DND-41 (cell line): Measurements from ENCODE around the gene MFGE8.

Experiments
- ATAC-seq: fragments of 200-7000 bp; cut with Tn5 transposase; 3 replicates; pipeline ENCODE4 v1.9.1; 2021; ENCODE audit warnings: low read depth; ENCODE audit not compliant: insufficient read depth
- DNase-seq: peaks from one replicate; pipeline ENCODE4 v3.0.0-alpha.2; 2020
- H2AFZ ChIP-seq: 2 replicates; pipeline ENCODE4 v1.6.0; 2012; ENCODE audit warnings: low read depth, low read length
- H3K27ac ChIP-seq: 2 replicates; pipeline ENCODE4 v1.5.1; 2012; ENCODE audit warnings: low read length, inconsistent platforms
- H3K27me3 ChIP-seq: fragments of 200-600 bp; sonication (generic); 2 replicates; pipeline ENCODE4 v1.6.0; 2012; ENCODE audit warnings: low read length, mild to moderate bottlenecking, inconsistent platforms; ENCODE audit not compliant: insufficient read depth, poor library complexity
- H3K36me3 ChIP-seq: 2 replicates; pipeline ENCODE4 v1.5.1; 2012; ENCODE audit warnings: low read length, inconsistent platforms; ENCODE audit not compliant: insufficient read depth
- H3K4me1 ChIP-seq: 2 replicates; pipeline ENCODE4 v1.5.1; 2012; ENCODE audit warnings: mild to moderate bottlenecking, low read length; ENCODE audit not compliant: insufficient read depth
- H3K4me2 ChIP-seq: 2 replicates; pipeline ENCODE4 v1.6.0; 2012; ENCODE audit warnings: mild to moderate bottlenecking, moderate library complexity, low read length, inconsistent platforms; ENCODE audit not compliant: insufficient read depth
- H3K4me3 ChIP-seq, 2 experiments: fragments of 200-600 bp in 1 of 2; shearing (Covaris generic) in 1 of 2; 2 replicates each; pipeline ENCODE4 v1.5.1; 2012 to 2016; ENCODE audit warnings: inconsistent platforms in 2 of 2, low read length in 2 of 2, mild to moderate bottlenecking in 2 of 2, low read depth in 1 of 2, moderate library complexity in 1 of 2
- H3K79me2 ChIP-seq: 2 replicates; pipeline ENCODE4 v1.6.0; 2012; ENCODE audit warnings: low read length, inconsistent platforms; ENCODE audit not compliant: insufficient read depth
- H3K9ac ChIP-seq: 2 replicates; pipeline ENCODE4 v1.6.0; 2012; ENCODE audit warnings: low read depth, mild to moderate bottlenecking, inconsistent platforms, low read length, moderate library complexity
- H3K9me3 ChIP-seq: 2 replicates; pipeline ENCODE4 v1.5.1; 2012; ENCODE audit warnings: low read length, moderate library complexity, mild to moderate bottlenecking, inconsistent platforms; ENCODE audit not compliant: insufficient read depth, severe bottlenecking
- H4K20me1 ChIP-seq: 2 replicates; pipeline ENCODE4 v1.6.0; 2012; ENCODE audit warnings: low read length; ENCODE audit not compliant: insufficient read depth
- EZH2 ChIP-seq: IDR thresholded peaks from 3 replicates; pipeline ENCODE4 v1.6.1; 2012; ENCODE audit warnings: borderline replicate concordance, low read depth, mild to moderate bottlenecking, moderate library complexity, low read length, inconsistent platforms; ENCODE audit not compliant: severe bottlenecking
- TF ChIP-seq, protein P1 (sequence below): IDR thresholded peaks from 2 replicates; pipeline ENCODE4 v1.5.1; 2012; ENCODE audit warnings: borderline replicate concordance, low read length, moderate library complexity, mild to moderate bottlenecking; ENCODE audit not compliant: poor library complexity, severe bottlenecking; ENCODE audit errors: extremely low read depth

The MFGE8 gene, protein sequence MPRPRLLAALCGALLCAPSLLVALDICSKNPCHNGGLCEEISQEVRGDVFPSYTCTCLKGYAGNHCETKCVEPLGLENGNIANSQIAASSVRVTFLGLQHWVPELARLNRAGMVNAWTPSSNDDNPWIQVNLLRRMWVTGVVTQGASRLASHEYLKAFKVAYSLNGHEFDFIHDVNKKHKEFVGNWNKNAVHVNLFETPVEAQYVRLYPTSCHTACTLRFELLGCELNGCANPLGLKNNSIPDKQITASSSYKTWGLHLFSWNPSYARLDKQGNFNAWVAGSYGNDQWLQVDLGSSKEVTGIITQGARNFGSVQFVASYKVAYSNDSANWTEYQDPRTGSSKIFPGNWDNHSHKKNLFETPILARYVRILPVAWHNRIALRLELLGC

DNA sequence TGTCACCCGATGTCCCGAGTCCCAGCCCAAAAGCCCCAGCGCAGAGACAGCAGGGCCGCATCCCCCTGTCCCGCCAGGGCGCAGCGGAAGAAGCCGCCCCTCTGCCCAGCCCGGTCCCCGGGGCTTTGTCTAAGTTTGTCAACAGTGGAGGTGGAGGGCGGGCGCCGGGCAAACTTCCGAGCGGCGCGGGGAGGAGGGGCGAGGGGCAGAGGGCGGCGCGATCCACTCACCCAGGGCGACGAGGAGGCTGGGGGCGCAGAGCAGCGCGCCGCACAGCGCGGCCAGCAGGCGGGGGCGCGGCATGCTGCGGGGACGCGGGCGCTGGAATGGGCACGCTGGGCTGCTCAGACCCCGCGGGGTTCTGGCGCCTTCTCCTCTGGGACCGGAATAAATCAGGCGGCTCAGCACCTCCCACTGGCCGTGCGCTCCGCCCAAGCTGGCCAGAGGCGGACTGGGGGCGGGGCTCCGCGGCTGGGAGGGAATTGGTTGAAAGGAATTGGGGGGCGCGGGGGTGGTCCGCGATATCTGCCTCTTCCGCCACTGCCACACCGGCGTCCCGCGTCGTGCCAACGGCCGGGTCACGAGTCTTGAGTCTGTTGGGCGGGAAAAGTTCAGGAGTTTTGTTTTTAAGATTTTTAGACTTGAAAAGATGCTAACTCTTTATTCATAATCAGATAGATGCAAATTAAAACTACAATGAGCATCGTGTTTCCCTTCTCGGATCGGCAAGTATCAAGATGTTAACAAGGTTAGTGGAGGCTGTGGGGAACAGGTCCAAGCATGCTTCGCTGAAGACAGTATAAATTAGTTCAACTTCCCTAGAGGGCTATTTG, at the start of gene MFGE8:
Gene MFGE8, minus strand, starts transcription at position 363 of the 833 bp plus-strand sequence. Its CDS starts 60 bp downstream, at position 303.
- H3K27ac ChIP-seq = peak within 1 kb of the TSS; percentile 93
- peak within 1 kb of the TSS; percentile 91 for H3K9ac ChIP-seq
- peaks cover 40% of the 10 kb centered on the region for H3K36me3 ChIP-seq
- peak; percentile 95 for ATAC-seq
- peaks cover 27% of the 10 kb centered on the region for H4K20me1 ChIP-seq
- peaks cover 52% of the 10 kb centered on the region for H3K4me1 ChIP-seq
- no peaks in the 10 kb centered on the region for H3K27me3 ChIP-seq
- peaks cover 48% of the 10 kb centered on the region for H3K79me2 ChIP-seq
- peak within 1 kb of the TSS; percentile 73 to 87 for H3K4me3 ChIP-seq
- H2AFZ ChIP-seq = peak within 1 kb of the TSS; percentile 80
- TF ChIP-seq, protein P1, sequence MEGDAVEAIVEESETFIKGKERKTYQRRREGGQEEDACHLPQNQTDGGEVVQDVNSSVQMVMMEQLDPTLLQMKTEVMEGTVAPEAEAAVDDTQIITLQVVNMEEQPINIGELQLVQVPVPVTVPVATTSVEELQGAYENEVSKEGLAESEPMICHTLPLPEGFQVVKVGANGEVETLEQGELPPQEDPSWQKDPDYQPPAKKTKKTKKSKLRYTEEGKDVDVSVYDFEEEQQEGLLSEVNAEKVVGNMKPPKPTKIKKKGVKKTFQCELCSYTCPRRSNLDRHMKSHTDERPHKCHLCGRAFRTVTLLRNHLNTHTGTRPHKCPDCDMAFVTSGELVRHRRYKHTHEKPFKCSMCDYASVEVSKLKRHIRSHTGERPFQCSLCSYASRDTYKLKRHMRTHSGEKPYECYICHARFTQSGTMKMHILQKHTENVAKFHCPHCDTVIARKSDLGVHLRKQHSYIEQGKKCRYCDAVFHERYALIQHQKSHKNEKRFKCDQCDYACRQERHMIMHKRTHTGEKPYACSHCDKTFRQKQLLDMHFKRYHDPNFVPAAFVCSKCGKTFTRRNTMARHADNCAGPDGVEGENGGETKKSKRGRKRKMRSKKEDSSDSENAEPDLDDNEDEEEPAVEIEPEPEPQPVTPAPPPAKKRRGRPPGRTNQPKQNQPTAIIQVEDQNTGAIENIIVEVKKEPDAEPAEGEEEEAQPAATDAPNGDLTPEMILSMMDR = peak; percentile 34
- TF ChIP-seq EZH2 = no peak
- H3K9me3 ChIP-seq = no peaks in the 10 kb centered on the region
- H3K4me2 ChIP-seq = peak within 1 kb of the TSS; percentile 85
- DNase-seq = peak; percentile 85

DNA sequence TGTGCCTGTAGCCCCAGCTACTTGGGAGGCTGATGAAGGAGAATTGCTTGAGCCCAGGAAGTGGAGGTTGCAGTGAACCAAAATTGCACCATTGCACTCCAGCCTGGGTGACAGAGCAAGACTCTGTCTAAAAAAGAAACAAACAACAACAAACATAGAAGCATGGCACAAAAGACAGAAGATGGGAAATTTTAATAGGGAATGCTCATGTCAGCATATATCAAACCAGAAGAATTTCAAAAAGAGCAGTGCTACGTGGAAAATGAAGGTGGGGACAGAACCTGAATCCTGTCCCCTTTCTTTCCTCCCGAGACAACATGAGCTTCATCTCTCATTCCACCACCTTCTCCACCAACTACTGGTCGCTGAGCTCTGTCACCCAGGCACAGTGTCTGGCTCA, 46.3 kb upstream of the MFGE8 start:
- DNase-seq = no peak
- TF ChIP-seq, protein P1 = no peak
- no peak for TF ChIP-seq EZH2
- no peaks in the 10 kb centered on the region for H3K9me3 ChIP-seq
- no peaks in the 10 kb centered on the region for H4K20me1 ChIP-seq
- H3K27ac ChIP-seq = no peak overlapping the region
- no peaks in the 10 kb centered on the region for H3K36me3 ChIP-seq
- H3K4me3 ChIP-seq = no peak overlapping the region
- peaks cover 6% of the 10 kb centered on the region for H3K4me1 ChIP-seq
- no peaks in the 10 kb centered on the region for H3K27me3 ChIP-seq
- no peak overlapping the region for H3K4me2 ChIP-seq
- H2AFZ ChIP-seq = no peak overlapping the region
- no peak overlapping the region for H3K9ac ChIP-seq
- H3K79me2 ChIP-seq = no peaks in the 10 kb centered on the region
- ATAC-seq = no peak

DNA sequence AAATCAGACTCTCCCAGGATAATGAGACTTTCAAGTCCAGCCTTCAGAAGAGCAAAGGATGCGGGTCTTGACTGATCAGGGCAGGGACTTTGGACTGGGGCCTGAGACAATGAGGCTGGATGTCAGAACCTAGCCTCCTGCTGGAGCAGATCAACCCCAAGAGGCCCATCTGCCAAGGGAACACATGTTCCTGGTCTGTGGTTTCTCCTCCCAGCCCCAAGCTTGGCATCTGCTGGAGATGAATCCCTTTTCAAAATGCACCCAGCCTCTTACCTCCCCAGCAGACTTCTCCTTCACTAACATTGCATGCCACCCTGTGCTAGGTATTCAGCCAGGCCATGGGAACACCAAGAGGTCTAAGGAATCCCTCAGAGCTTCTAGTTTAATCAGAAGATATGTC, 43.7 kb upstream of the MFGE8 start:
- ATAC-seq = no peak
- Histone ChIP-seq H3K4me2 (no peak overlapping the region), H2AFZ (no peak overlapping the region), H3K36me3 (no peaks in the 10 kb centered on the region), H3K79me2 (no peaks in the 10 kb centered on the region), H3K4me1 (peaks cover 6% of the 10 kb centered on the region), H3K27ac (no peak overlapping the region), H3K9ac (no peak overlapping the region), H3K27me3 (no peaks in the 10 kb centered on the region), H3K9me3 (no peaks in the 10 kb centered on the region), H3K4me3 (no peak overlapping the region), H4K20me1 (no peaks in the 10 kb centered on the region)
- TF ChIP-seq, protein P1 = no peak
- TF ChIP-seq EZH2 = no peak
- DNase-seq = no peak
